Right atrium auricular region (tissue), 2 donors: ENCODE data around the gene DUSP11. TPM values are rescaled to one million over a fixed set of nuclear protein-coding genes. Genes with fewer than 3 reads are reported as not detected.

Experiments used
- DNase-seq: peaks from one replicate; pipeline ENCODE4 v3.0.0-alpha.2; 2019; ENCODE audit warnings: low spot score
- H3K27ac ChIP-seq, 2 donors: fragments of 200-600 bp; sonication (generic); 1 replicate in 1 of 2; 2 replicates in 1 of 2; pipeline ENCODE4 v1.5.1; 2016 to 2019
- H3K27me3 ChIP-seq, 2 donors: fragments of 200-600 bp; sonication (generic); one replicate each; pipeline versions ENCODE4 v1.5.1 to v1.6.0; 2017 to 2019
- H3K36me3 ChIP-seq: fragments of 200-600 bp; sonication (generic); one replicate; pipeline ENCODE4 v1.5.1; 2016
- H3K4me1 ChIP-seq, 2 donors: fragments of 200-600 bp; sonication (generic); one replicate each; pipeline versions ENCODE4 v1.5.1 to v1.6.0; 2017 to 2019
- H3K4me3 ChIP-seq, 2 donors: fragments of 200-600 bp; sonication (generic); 1 replicate in 1 of 2; 2 replicates in 1 of 2; pipeline ENCODE4 v1.5.1; 2017 to 2019; ENCODE audit warnings: mild to moderate bottlenecking in 1 of 2, moderate library complexity in 1 of 2
- H3K9me3 ChIP-seq, 2 donors: fragments of 200-600 bp; sonication (generic); one replicate each; pipeline ENCODE4 v1.5.1; 2019
- total RNA-seq, 2 donors: library from RNA; depleted of rRNA; stranded (reverse); fragments of >200 nt; gene quantifications; one replicate each; pipeline ENCODE4 v1.1.0, GENCODE V29; 2016
- TF ChIP-seq, protein P1 (sequence below), 2 donors: fragments of 200-600 bp; sonication (generic); IDR thresholded peaks; one replicate each; pipeline ENCODE4 v1.5.1; 2019; ENCODE audit warnings: antibody characterized with exemption in 2 of 2

DUSP11 gene
- total RNA-seq, 2 donors from 2014 or later, result 17.0 to 18.2 TPM

DNA sequence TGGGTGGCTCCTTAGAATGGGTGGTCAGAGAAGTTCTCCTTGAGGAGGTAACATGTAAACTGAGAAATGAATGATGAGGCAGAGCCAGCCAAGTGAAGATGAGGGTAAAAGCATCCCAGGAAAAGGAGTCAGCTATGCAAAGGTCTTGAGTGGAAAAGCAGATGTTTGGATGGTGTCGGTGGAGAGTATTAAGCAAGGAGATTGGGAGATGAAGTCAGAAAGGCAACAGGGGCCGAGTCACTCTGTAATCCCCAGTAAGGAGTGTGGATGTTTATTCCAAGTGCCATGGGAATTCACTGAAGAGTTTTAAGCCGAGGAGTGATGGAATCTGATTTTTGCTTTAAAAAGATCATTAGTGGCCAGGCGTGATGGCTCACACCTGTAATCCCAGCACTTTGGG, 45.5 kb upstream of the DUSP11 start:
- Histone ChIP-seq H3K36me3 (no peaks in the 10 kb centered on the region), H3K4me3 (no peak overlapping the region), H3K27me3 (no peaks in the 10 kb centered on the region), H3K27ac (no peak overlapping the region), H3K4me1 (peaks cover 0 to 16% of the 10 kb centered on the region in 2 donors), H3K9me3 (no peaks in the 10 kb centered on the region)
- no peak for DNase-seq
- TF ChIP-seq, protein P1, sequence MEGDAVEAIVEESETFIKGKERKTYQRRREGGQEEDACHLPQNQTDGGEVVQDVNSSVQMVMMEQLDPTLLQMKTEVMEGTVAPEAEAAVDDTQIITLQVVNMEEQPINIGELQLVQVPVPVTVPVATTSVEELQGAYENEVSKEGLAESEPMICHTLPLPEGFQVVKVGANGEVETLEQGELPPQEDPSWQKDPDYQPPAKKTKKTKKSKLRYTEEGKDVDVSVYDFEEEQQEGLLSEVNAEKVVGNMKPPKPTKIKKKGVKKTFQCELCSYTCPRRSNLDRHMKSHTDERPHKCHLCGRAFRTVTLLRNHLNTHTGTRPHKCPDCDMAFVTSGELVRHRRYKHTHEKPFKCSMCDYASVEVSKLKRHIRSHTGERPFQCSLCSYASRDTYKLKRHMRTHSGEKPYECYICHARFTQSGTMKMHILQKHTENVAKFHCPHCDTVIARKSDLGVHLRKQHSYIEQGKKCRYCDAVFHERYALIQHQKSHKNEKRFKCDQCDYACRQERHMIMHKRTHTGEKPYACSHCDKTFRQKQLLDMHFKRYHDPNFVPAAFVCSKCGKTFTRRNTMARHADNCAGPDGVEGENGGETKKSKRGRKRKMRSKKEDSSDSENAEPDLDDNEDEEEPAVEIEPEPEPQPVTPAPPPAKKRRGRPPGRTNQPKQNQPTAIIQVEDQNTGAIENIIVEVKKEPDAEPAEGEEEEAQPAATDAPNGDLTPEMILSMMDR (IDR thresholded peaks at IDR 0.05), result no peak

DNA sequence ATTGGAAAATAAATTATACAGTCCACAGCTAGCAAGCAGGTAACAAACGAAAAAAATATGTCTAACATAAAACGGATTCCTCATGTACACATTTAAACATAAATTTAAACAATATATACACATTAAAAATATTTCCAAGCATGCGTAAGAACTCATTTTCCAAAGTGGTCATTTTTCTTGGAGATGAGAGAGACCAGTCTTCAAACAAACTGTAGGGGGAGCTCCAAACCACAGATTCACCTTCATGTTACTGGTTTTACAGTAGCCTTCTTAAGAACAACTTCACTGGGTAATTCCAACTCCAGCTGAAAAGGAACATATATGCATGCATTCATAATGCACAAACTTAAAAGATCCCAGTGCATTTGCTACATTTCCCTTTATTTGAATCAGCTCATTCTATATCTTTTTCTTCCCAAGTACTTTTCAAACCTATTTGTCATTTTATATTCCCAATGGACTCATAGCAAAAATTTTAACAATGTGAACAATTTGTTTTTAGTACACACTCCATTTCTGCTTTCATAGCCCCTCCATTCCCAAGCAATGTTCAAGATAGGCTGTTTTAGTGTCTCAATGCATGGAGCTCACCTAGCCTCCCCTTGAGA, 44.1 kb upstream of the DUSP11 start:
- no peaks in the 10 kb centered on the region for H3K27me3 ChIP-seq
- H3K36me3 ChIP-seq, result no peaks in the 10 kb centered on the region
- TF ChIP-seq, protein P1 (IDR thresholded peaks at IDR 0.05), result peak; percentile 58 to 83
- DNase-seq, result no peak
- H3K9me3 ChIP-seq, result no peaks in the 10 kb centered on the region
- H3K4me1 ChIP-seq, result peaks cover 0 to 8% of the 10 kb centered on the region in 2 donors
- H3K4me3 ChIP-seq, result no peak overlapping the region
- no peak overlapping the region for H3K27ac ChIP-seq

DNA sequence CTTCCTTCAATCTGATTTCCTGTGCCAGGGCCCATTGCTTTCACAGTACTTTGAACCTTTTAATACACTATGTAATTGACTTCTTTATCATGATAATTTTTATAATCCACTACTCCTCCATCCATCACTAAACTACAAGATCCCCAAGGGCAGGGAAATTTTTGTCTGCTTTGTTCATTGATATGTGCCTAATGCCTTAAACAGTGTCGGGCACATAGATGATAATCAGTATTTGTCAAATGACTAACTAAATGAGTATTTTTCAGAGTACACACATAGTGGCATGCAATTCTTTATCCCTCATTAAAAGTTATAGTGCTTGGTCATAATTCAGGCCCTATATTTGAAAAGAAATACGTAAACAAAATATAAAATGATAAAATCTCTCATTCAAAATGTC, 43.5 kb upstream of the DUSP11 start:
- TF ChIP-seq, protein P1 (IDR thresholded peaks at IDR 0.05), result no peak
- H3K36me3 ChIP-seq, result no peaks in the 10 kb centered on the region
- H3K9me3 ChIP-seq, result no peaks in the 10 kb centered on the region
- peaks cover 0 to 6% of the 10 kb centered on the region in 2 donors for H3K4me1 ChIP-seq
- no peak overlapping the region for H3K4me3 ChIP-seq
- no peak overlapping the region for H3K27ac ChIP-seq
- DNase-seq, result no peak
- H3K27me3 ChIP-seq, result no peaks in the 10 kb centered on the region

DNA sequence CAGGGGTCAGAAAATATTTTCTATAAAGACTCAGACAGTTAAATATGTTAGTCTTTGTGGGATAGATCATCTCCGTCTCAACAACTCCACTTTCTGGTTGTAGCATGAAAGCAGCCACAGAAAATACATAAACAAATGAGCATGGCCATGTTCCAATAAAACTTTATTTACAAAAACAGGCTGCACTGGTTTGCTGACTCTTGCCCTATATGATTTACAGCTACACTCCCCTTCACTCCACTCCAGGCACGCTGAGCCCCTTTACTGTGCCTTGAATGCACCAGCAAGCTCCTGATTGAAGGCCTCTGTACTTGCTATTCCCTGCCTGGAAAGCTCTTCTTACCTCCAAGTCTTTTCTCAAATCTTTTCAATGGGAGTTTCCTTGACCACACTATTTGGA, 43.1 kb upstream of the DUSP11 start:
- Histone ChIP-seq H3K9me3 (no peaks in the 10 kb centered on the region), H3K36me3 (no peaks in the 10 kb centered on the region), H3K4me3 (no peak overlapping the region), H3K27ac (no peak overlapping the region), H3K4me1 (peaks cover 0 to 2% of the 10 kb centered on the region in 2 donors), H3K27me3 (no peaks in the 10 kb centered on the region)
- TF ChIP-seq, protein P1 (IDR thresholded peaks at IDR 0.05), result no peak
- no peak for DNase-seq

DNA sequence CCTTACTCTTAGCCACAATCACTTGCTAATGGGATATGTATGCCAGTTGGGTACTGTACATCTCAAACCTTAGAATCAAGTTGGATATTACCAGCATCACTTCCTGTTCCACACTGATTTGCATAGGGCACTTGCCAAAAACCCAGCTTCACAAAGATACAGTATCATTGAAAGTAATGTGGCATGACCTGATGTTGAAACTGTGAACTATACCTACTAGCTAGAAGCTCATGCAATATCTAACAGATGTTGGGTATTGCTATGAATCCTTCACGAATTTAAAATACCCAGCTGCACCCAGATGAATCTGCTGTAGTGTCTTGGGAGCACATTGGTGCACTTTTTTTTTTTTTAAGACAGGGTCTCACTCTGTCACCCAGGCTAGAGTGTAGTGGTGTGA, 42.4 kb upstream of the DUSP11 start:
- TF ChIP-seq, protein P1 (IDR thresholded peaks at IDR 0.05), result no peak
- Histone ChIP-seq H3K27me3 (no peaks in the 10 kb centered on the region), H3K36me3 (no peaks in the 10 kb centered on the region), H3K4me3 (no peak overlapping the region), H3K9me3 (no peaks in the 10 kb centered on the region), H3K4me1 (no peaks in the 10 kb centered on the region), H3K27ac (no peak overlapping the region)
- no peak for DNase-seq

DNA sequence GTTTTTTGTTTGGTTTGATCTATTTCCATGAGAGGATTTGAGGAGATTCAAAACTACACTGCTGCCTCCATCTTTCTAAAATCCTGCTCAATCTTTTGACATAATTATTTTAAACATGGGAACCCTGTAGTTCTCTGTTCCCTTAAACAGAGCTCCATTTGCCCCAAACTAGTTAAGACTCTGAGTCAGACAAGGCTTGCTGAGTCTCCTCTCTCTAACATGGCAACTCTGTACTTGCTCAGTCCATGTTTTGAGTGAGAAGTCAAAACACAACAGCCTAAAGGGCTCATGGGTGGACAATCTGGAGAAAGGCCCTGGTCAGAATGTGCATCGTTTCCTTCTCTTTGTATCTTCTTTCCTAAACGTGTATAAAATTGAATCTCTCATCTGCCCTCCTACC, 41.8 kb upstream of the DUSP11 start:
- H3K27me3 ChIP-seq, result no peaks in the 10 kb centered on the region
- no peaks in the 10 kb centered on the region for H3K9me3 ChIP-seq
- no peaks in the 10 kb centered on the region for H3K4me1 ChIP-seq
- no peak overlapping the region for H3K27ac ChIP-seq
- TF ChIP-seq, protein P1 (IDR thresholded peaks at IDR 0.05), result no peak
- H3K36me3 ChIP-seq, result no peaks in the 10 kb centered on the region
- H3K4me3 ChIP-seq, result no peak overlapping the region
- DNase-seq, result no peak
